ENCODE measurements around the gene PTPN7.
A peak's percentile ranks its signal among the peaks of the same experiment; 100 is the strongest.
"Not testable (repeated sequence)": the region's sequence is repeated elsewhere in the genome, so short reads cannot be mapped to it uniquely, and the experiment has no call there.

The PTPN7 gene

GRCh38 chr1:202152399-202152798, 8.0 kb downstream of the PTPN7 start:
- DNase-seq (ENCODE audit: low read depth, low spot score) = no peak

GRCh38 chr1:202151045-202151444, 9.4 kb downstream of the PTPN7 start:
- DNase-seq (ENCODE audit: low read depth, low spot score) = no peak

- DNase-seq (ENCODE audit: low read depth, low spot score) = no peak
Measured at GRCh38 chr1:202150602-202151001, 9.8 kb downstream of the PTPN7 start.

GRCh38 chr1:202150187-202150586, 10.2 kb downstream of the PTPN7 start:
- no peak for DNase-seq (ENCODE audit: low read depth, low spot score)

GRCh38 chr1:202149566-202149965, 10.8 kb downstream of the PTPN7 start:
- no peak for DNase-seq (ENCODE audit: low read depth, low spot score)

GRCh38 chr1:202148391-202148790, 12.0 kb downstream of the PTPN7 start:
- DNase-seq (ENCODE audit: low read depth, low spot score) = no peak

- DNase-seq (ENCODE audit: low read depth, low spot score) = no peak
Measured at GRCh38 chr1:202146993-202147392, 13.4 kb downstream of the PTPN7 start.

- DNase-seq (ENCODE audit: low read depth, low spot score) = no peak
Measured at GRCh38 chr1:202146279-202146678, 14.1 kb downstream of the PTPN7 start.

GRCh38 chr1:202145744-202146140, 14.7 kb downstream of the PTPN7 start:
- DNase-seq (ENCODE audit: low read depth, low spot score) = not testable (repeated sequence)

- no peak for DNase-seq (ENCODE audit: low read depth, low spot score)
Measured at GRCh38 chr1:202145068-202145743, 15.2 kb downstream of the PTPN7 start.

- DNase-seq (ENCODE audit: low read depth, low spot score) = no peak
Measured at GRCh38 chr1:202144402-202145067, 15.9 kb downstream of the PTPN7 start, which contains the start of gene ARL8A. Gene ARL8A, minus strand, starts transcription at chr1:202144737. Its CDS starts 165 bp downstream, at chr1:202144572.

- no peak for DNase-seq (ENCODE audit: low read depth, low spot score)
Measured at GRCh38 chr1:202143768-202144401, 16.5 kb downstream of the PTPN7 start.

GRCh38 chr1:202143011-202143767, 17.2 kb downstream of the PTPN7 start:
- DNase-seq (ENCODE audit: low read depth, low spot score) = no peak

GRCh38 chr1:202141468-202141867, 18.9 kb downstream of the PTPN7 start:
- not testable (repeated sequence) for DNase-seq (ENCODE audit: low read depth, low spot score)

- no peak for DNase-seq (ENCODE audit: low read depth, low spot score)
Measured at GRCh38 chr1:202140833-202141232, 19.6 kb downstream of the PTPN7 start.

GRCh38 chr1:202135221-202135721, 25.1 kb downstream of the PTPN7 start:
- DNase-seq (ENCODE audit: low read depth, low spot score) = peak; percentile 30

- DNase-seq (ENCODE audit: low read depth, low spot score) = no peak
Measured at GRCh38 chr1:202134645-202135172, 25.7 kb downstream of the PTPN7 start.

GRCh38 chr1:202133989-202134388, 26.4 kb downstream of the PTPN7 start:
- DNase-seq (ENCODE audit: low read depth, low spot score) = no peak

- no peak for DNase-seq (ENCODE audit: low read depth, low spot score)
Measured at GRCh38 chr1:202133496-202133895, 26.9 kb downstream of the PTPN7 start.

- no peak for DNase-seq (ENCODE audit: low read depth, low spot score)
Measured at GRCh38 chr1:202133001-202133400, 27.4 kb downstream of the PTPN7 start.

GRCh38 chr1:202131956-202132821, 28.2 kb downstream of the PTPN7 start:
- no peak for DNase-seq (ENCODE audit: low read depth, low spot score)

Data from brain pericyte (primary cell).